Spleen (tissue), 11 donors: ENCODE results near the gene VTI1A. TPM values are rescaled to one million over a fixed set of nuclear protein-coding genes. Genes with fewer than 3 reads are reported as not detected.

Experiments
- DNase-seq: peaks from one replicate; pipeline ENCODE4 v3.0.0-alpha.2; 2020
- H3K27ac ChIP-seq, 8 donors: fragments of 200-600 bp; sonication (generic) in 7 of 8; 1 replicate in 4 of 8; 2 replicates in 4 of 8; pipeline versions ENCODE4 v1.5.0 to v1.8.0; 2016 to 2021; ENCODE audit warnings: inconsistent platforms in 4 of 8, mild to moderate bottlenecking in 4 of 8, moderate library complexity in 1 of 8
- H3K27me3 ChIP-seq, 7 donors: fragments of 200-600 bp; sonication (generic) in 6 of 7; replicated peaks in 1 of 7; 1 replicate in 4 of 7; 2 replicates in 3 of 7; pipeline versions ENCODE4 v1.5.0 to v1.8.0; 2016 to 2021; ENCODE audit warnings: inconsistent platforms in 3 of 7, mild to moderate bottlenecking in 1 of 7
- H3K36me3 ChIP-seq, 6 donors: fragments of 200-600 bp; sonication (generic) in 5 of 6; 1 replicate in 4 of 6; 2 replicates in 2 of 6; pipeline versions ENCODE4 v1.5.0 to v1.8.0; 2016 to 2021; ENCODE audit warnings: inconsistent platforms in 2 of 6
- H3K4me1 ChIP-seq, 6 donors: fragments of 200-600 bp; sonication (generic) in 5 of 6; 1 replicate in 3 of 6; 2 replicates in 3 of 6; pipeline versions ENCODE4 v1.5.0 to v1.8.0; 2016 to 2021; ENCODE audit warnings: inconsistent platforms in 3 of 6
- H3K4me3 ChIP-seq, 8 donors: fragments of 200-600 bp; sonication (generic) in 7 of 8; 1 replicate in 4 of 8; 2 replicates in 4 of 8; pipeline versions ENCODE4 v1.5.0 to v1.8.0; 2016 to 2021; ENCODE audit warnings: inconsistent platforms in 4 of 8, mild to moderate bottlenecking in 4 of 8, moderate library complexity in 2 of 8
- H3K9me3 ChIP-seq, 8 donors: fragments of 200-600 bp; sonication (generic) in 7 of 8; 1 replicate in 4 of 8; 2 replicates in 4 of 8; pipeline versions ENCODE4 v1.5.0 to v1.8.0; 2016 to 2021; ENCODE audit warnings: inconsistent platforms in 4 of 8
- POLR2A ChIP-seq, 3 donors: fragments of 450-650 bp; IDR thresholded peaks; one replicate each; pipeline ENCODE4 v1.5.1; 2017; ENCODE audit warnings: antibody characterized with exemption in 3 of 3, mild to moderate bottlenecking in 1 of 3
- POLR2AphosphoS5 ChIP-seq, 3 donors: sonication (generic); formaldehyde crosslinking; IDR thresholded peaks; one replicate each; pipeline ENCODE4 v1.5.1; 2017; ENCODE audit warnings: antibody characterized with exemption in 3 of 3
- WGBS, 5 donors: extraction: QIAGEN DNeasy Blood & Tissue Kit in 3 of 5; methylation state at CpG; one replicate each; pipeline versions ENCODE4 v1.1.5 to v1.1.7; 2013 to 2018; 5-methylcytosine and 5-hydroxymethylcytosine counted together
- intact Hi-C: fragments of 100-400 bp; cut with DNase I; formaldehyde crosslinking; loops from one replicate; pipeline ENCODE4 v1.15.0; 2023; ENCODE audit warnings: low total_unique reads
- polyA plus RNA-seq, 3 donors: library from polyadenylated mRNA; stranded (reverse); fragments of 200-250 nt; gene quantifications; one replicate each; pipeline ENCODE4 v1.2.1, GENCODE V29; 2013
- total RNA-seq, 7 donors: library from RNA; depleted of rRNA in 3 of 7; stranded (reverse); fragments of >200 nt in 3 of 7; fragmentation: NEBNext Ultra II Directional in 4 of 7; extraction: Animal tissue kit (Norgen Biotek cat#: 25700) in 4 of 7; gene quantifications; one replicate each; pipeline versions ENCODE4 v1.1.0 to v1.2.1, GENCODE V29; 2016 to 2021
- TF ChIP-seq, protein P1 (sequence below), 11 experiments: fragments of 200-600 bp in 7 of 11; fragments of 450-650 bp in 4 of 11; sonication (generic) in 4 of 11; IDR thresholded peaks in 8 of 11; conservative IDR thresholded peaks in 3 of 11; 1 replicate in 7 of 11; 2 replicates in 4 of 11; pipeline versions ENCODE4 v1.4.0 to v1.8.0; 2016 to 2021; ENCODE audit warnings: antibody characterized with exemption in 11 of 11, inconsistent platforms in 4 of 11, mild to moderate bottlenecking in 1 of 11
- donor health status: healthy with polysubstance abuse.
- donor health status: DM: no; HTN: no; CAD: no; lungs with moderate emphysema.
- donor health status: DM: no; HTN: no; CAD: no.
- donor health status: Bipolar disorder and iron deficiency.
- donor health status: healthy.
- donor health status: DM: no; HTN: no; CAD: no.
- donor health status: DM: yes; HTN: yes; CAD: no.

Gene VTI1A
- total and polyA plus RNA-seq, 10 donors = 7.8 to 129 (median 56.2) TPM

DNA sequence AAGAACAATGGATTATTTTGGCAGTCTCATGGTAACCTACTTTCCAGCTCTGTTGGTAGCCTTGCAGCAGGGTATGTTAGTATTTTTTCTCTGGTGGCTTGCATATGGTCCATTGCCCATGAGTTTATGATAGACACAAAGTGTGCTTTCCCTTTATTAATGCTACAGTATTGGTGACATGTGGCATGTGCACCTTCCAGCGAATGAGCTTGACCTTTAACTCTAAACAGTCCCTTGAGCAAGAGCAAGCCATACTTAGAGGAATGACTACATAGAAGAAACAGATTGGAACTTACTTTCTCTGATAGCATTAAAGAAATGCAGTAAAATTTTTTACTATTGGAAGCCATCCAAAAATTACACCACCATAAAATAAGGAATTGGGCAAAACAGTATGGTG, 73.9 kb downstream of the VTI1A start:
- Histone ChIP-seq H3K36me3 (no peaks in the 10 kb centered on the region), H3K9me3 (no peaks in the 10 kb centered on the region), H3K27me3 (no peaks in the 10 kb centered on the region), H3K4me1 (peaks cover 0 to 5% (median 0%) of the 10 kb centered on the region in 6 donors), H3K27ac (no peak overlapping the region), H3K4me3 (no peak overlapping the region)
- DNase-seq = no peak
- TF ChIP-seq POLR2A (IDR thresholded peaks at IDR 0.05) = no peak
- TF ChIP-seq POLR2AphosphoS5 (IDR thresholded peaks at IDR 0.05) = no peak
- TF ChIP-seq, protein P1, sequence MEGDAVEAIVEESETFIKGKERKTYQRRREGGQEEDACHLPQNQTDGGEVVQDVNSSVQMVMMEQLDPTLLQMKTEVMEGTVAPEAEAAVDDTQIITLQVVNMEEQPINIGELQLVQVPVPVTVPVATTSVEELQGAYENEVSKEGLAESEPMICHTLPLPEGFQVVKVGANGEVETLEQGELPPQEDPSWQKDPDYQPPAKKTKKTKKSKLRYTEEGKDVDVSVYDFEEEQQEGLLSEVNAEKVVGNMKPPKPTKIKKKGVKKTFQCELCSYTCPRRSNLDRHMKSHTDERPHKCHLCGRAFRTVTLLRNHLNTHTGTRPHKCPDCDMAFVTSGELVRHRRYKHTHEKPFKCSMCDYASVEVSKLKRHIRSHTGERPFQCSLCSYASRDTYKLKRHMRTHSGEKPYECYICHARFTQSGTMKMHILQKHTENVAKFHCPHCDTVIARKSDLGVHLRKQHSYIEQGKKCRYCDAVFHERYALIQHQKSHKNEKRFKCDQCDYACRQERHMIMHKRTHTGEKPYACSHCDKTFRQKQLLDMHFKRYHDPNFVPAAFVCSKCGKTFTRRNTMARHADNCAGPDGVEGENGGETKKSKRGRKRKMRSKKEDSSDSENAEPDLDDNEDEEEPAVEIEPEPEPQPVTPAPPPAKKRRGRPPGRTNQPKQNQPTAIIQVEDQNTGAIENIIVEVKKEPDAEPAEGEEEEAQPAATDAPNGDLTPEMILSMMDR (IDR thresholded peaks at IDR 0.05 in 8 of 11, conservative IDR thresholded peaks at IDR 0.05 in 3 of 11) = no peak
- WGBS, 5 donors = 78 to 94% (median 82%) methylated on average over 1 of the region's 1 CpG
- intact Hi-C loops = no loop called here

DNA sequence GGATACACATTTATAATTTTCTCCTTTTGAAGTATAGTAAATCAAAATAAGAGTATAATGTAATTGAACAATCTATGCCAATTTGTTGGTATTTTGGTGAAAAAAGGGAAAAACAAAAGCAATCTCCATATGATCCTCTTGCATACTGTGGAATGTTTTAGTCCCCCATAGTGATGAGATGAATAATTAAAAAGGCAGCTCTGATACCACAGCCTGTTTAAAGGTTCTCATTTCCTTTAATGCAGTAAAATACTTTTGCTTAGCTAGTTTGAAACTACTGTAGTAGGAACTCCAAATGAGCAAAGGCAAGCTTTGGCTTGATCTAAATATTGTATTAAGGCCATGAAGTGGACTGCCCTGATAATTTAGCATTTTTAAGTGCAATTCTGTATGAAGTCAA, 77.6 kb downstream of the VTI1A start:
- intact Hi-C loops = no loop called here
- Histone ChIP-seq H3K27ac (no peak overlapping the region), H3K4me1 (peaks cover 0 to 5% (median 0%) of the 10 kb centered on the region in 6 donors), H3K27me3 (no peaks in the 10 kb centered on the region), H3K4me3 (no peak overlapping the region), H3K36me3 (peaks cover 0 to 17% (median 3%) of the 10 kb centered on the region in 6 donors), H3K9me3 (no peaks in the 10 kb centered on the region)
- TF ChIP-seq POLR2A (IDR thresholded peaks at IDR 0.05) = no peak
- TF ChIP-seq POLR2AphosphoS5 (IDR thresholded peaks at IDR 0.05) = no peak
- TF ChIP-seq, protein P1 (IDR thresholded peaks at IDR 0.05 in 8 of 11, conservative IDR thresholded peaks at IDR 0.05 in 3 of 11) = no peak
- no peak for DNase-seq

DNA sequence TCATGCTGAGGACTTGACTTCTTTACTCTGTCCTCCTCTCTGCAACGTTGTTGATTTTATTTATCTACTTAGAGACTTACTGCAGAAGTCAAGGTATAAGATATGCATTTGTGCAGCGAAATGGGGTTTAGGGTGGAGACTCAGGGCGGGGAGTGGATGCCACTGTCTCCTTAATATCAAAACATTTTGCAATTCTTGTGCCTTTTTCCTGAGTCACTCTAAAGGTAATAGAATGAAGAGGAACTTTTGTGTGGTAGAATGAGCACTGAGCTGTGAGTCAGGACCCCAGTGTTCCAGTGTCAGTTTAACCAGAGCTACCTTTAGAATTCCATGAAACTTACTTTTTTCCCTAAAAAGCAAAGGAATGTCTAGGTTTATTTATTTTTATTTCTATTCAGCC, 78.2 kb downstream of the VTI1A start:
- no peak overlapping the region for H3K4me3 ChIP-seq
- H3K27ac ChIP-seq = no peak overlapping the region
- DNase-seq = no peak
- H3K9me3 ChIP-seq = no peaks in the 10 kb centered on the region
- peaks cover 0 to 2% (median 0%) of the 10 kb centered on the region in 6 donors for H3K4me1 ChIP-seq
- 81 to 88% (median 83%) methylated on average over 3 of the region's 3 CpGs for WGBS, 5 donors
- H3K36me3 ChIP-seq = peaks cover 0 to 17% (median 3%) of the 10 kb centered on the region in 6 donors
- TF ChIP-seq POLR2AphosphoS5 (IDR thresholded peaks at IDR 0.05) = no peak
- TF ChIP-seq POLR2A (IDR thresholded peaks at IDR 0.05) = no peak
- TF ChIP-seq, protein P1 (IDR thresholded peaks at IDR 0.05 in 8 of 11, conservative IDR thresholded peaks at IDR 0.05 in 3 of 11) = no peak
- H3K27me3 ChIP-seq = no peaks in the 10 kb centered on the region
- intact Hi-C loops = no loop called here

DNA sequence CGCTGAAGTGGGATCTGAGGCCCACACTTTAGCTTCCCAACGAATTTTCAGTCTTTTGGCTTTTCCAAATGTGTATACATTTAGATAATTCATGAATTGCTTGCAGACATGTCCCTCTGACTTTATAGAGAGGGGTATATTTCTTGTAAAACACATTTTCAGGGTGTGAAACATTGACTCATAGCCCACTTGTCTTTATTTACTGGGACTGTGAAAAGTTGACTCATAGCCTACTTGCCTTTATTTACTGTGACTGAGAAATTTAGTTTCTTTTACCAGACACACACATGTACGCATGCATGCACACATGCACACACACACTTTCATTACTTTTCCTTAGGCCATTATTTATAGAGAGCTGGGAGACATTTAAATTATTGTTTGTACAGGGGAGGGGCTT, 79.1 kb downstream of the VTI1A start:
- Histone ChIP-seq H3K27ac (no peak overlapping the region), H3K36me3 (peaks cover 0 to 20% (median 3%) of the 10 kb centered on the region in 6 donors), H3K4me3 (no peak overlapping the region), H3K9me3 (no peaks in the 10 kb centered on the region), H3K27me3 (no peaks in the 10 kb centered on the region), H3K4me1 (peaks cover 0 to under 1% (median 0%) of the 10 kb centered on the region in 6 donors)
- no peak for TF ChIP-seq POLR2AphosphoS5 (IDR thresholded peaks at IDR 0.05)
- TF ChIP-seq POLR2A (IDR thresholded peaks at IDR 0.05) = no peak
- TF ChIP-seq, protein P1 (IDR thresholded peaks at IDR 0.05 in 8 of 11, conservative IDR thresholded peaks at IDR 0.05 in 3 of 11) = no peak
- no peak for DNase-seq
- 73 to 91% (median 84%) methylated on average over 3 of the region's 3 CpGs for WGBS, 5 donors
- intact Hi-C loops = no loop called here
